ENCODE results near the gene ESYT1. TPM values are rescaled to one million over a fixed set of nuclear protein-coding genes. Genes with fewer than 3 reads are reported as not detected.

Gene ESYT1
- total RNA-seq, 1 donor from 2014 or later: 102 TPM

DNA sequence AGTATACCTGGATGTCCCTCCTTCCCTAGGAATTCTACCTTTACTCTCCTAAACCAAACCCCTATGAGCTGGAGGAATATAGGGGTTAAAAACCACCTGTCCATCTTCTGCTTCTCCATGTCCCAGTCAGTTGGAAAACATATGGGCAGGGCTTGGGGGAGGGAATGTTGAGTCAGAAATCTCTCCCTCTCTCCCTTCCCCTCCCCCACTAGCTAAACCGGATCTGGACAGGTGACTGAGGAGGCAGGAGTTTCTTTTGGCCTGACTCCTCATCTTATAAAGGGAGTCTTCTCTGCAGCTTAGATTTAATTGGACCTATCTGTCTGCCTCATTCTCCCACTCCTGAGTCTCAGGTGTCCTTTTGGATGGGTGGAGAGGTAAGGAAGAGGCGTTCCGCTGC is 42.0 kb upstream of the ESYT1 start:
- no peaks in the 10 kb centered on the region for H3K27me3 Mint-ChIP-seq
- DNase-seq (ENCODE audit: low spot score, unreplicated experiment): no peak
- TF ChIP-seq CTCF (IDR thresholded peaks at IDR 0.05; ENCODE audit: unreplicated experiment): no peak
- no peaks in the 10 kb centered on the region for H3K9me3 Mint-ChIP-seq (ENCODE audit: low read depth)
- peak overlapping the region; percentile 91 for H3K27ac Mint-ChIP-seq
- no peak overlapping the region for H3K4me3 Mint-ChIP-seq (ENCODE audit: low read depth)
- H3K36me3 Mint-ChIP-seq (ENCODE audit: insufficient read depth): peaks cover 35% of the 10 kb centered on the region
- H3K4me1 Mint-ChIP-seq (ENCODE audit: low read depth): peaks cover 20% of the 10 kb centered on the region

DNA sequence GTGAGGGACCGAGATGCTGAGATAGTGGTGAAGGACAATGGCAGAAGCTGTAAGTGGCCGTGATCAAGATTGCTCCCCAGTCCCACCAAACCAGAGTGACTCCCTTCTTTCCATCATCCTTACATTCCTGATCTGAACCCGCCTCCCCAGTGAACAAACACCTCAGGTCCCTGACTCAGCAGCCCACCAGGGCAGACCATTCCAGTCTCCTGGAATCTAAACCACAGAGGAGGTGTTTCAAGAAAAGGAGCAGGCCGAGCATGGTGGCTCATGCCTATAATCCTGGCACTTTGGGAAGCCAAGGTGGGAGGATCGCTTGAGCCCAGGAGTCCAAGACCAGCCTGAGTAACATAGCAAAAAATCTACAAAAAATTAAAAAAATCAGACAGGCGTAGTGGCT is 41.5 kb upstream of the ESYT1 start:
- Mint-ChIP-seq H3K27ac (peak overlapping the region; percentile 91), H3K4me3 (ENCODE audit: low read depth) (no peak overlapping the region), H3K36me3 (ENCODE audit: insufficient read depth) (peaks cover 35% of the 10 kb centered on the region), H3K27me3 (no peaks in the 10 kb centered on the region), H3K9me3 (ENCODE audit: low read depth) (no peaks in the 10 kb centered on the region), H3K4me1 (ENCODE audit: low read depth) (peaks cover 16% of the 10 kb centered on the region)
- TF ChIP-seq CTCF (IDR thresholded peaks at IDR 0.05; ENCODE audit: unreplicated experiment): no peak
- no peak for DNase-seq (ENCODE audit: low spot score, unreplicated experiment)

- Mint-ChIP-seq H3K4me1 (ENCODE audit: low read depth) (peaks cover 10% of the 10 kb centered on the region), H3K27ac (peak overlapping the region; percentile 64), H3K36me3 (ENCODE audit: insufficient read depth) (peaks cover 38% of the 10 kb centered on the region), H3K27me3 (no peaks in the 10 kb centered on the region), H3K4me3 (ENCODE audit: low read depth) (no peak overlapping the region), H3K9me3 (ENCODE audit: low read depth) (no peaks in the 10 kb centered on the region)
- TF ChIP-seq CTCF (IDR thresholded peaks at IDR 0.05; ENCODE audit: unreplicated experiment): no peak
- no peak for DNase-seq (ENCODE audit: low spot score, unreplicated experiment)
These were observed 40.8 kb upstream of the ESYT1 start for GRCh38 chr12:56087220-56087619.

- Mint-ChIP-seq H3K9me3 (ENCODE audit: low read depth) (no peaks in the 10 kb centered on the region), H3K36me3 (ENCODE audit: insufficient read depth) (peaks cover 56% of the 10 kb centered on the region), H3K4me3 (ENCODE audit: low read depth) (no peak overlapping the region), H3K27me3 (no peaks in the 10 kb centered on the region), H3K4me1 (ENCODE audit: low read depth) (no peaks in the 10 kb centered on the region), H3K27ac (no peak overlapping the region)
- TF ChIP-seq CTCF (IDR thresholded peaks at IDR 0.05; ENCODE audit: unreplicated experiment): no peak
- DNase-seq (ENCODE audit: low spot score, unreplicated experiment): no peak
These were observed 30.3 kb upstream of the ESYT1 start for GRCh38 chr12:56097738-56098137.

- no peak for TF ChIP-seq CTCF (IDR thresholded peaks at IDR 0.05; ENCODE audit: unreplicated experiment)
- Mint-ChIP-seq H3K9me3 (ENCODE audit: low read depth) (no peaks in the 10 kb centered on the region), H3K27me3 (no peaks in the 10 kb centered on the region), H3K36me3 (ENCODE audit: insufficient read depth) (peaks cover 50% of the 10 kb centered on the region), H3K27ac (no peak overlapping the region), H3K4me3 (ENCODE audit: low read depth) (no peak overlapping the region), H3K4me1 (ENCODE audit: low read depth) (peaks cover 5% of the 10 kb centered on the region)
- no peak for DNase-seq (ENCODE audit: low spot score, unreplicated experiment)
These were observed 29.5 kb upstream of the ESYT1 start for GRCh38 chr12:56098592-56098991.
